Muscle layer of colon (tissue), 2 donors: Measurements from ENCODE around the gene CEP112.
"Not testable (repeated sequence)": the region's sequence is repeated elsewhere in the genome, so short reads cannot be mapped to it uniquely, and the experiment has no call there.

Experiments
- H3K27ac ChIP-seq: one replicate; pipeline ENCODE4 v1.7.0; 2013; ENCODE audit warnings: low read depth, mild to moderate bottlenecking, low read length, moderate library complexity
- H3K27me3 ChIP-seq, 2 donors: one replicate each; pipeline ENCODE4 v1.7.0; 2013; ENCODE audit warnings: low read length in 2 of 2, mild to moderate bottlenecking in 2 of 2; ENCODE audit not compliant: insufficient read depth in 2 of 2, control insufficient read depth in 1 of 2
- H3K36me3 ChIP-seq: one replicate; pipeline ENCODE4 v1.7.0; 2013; ENCODE audit warnings: mild to moderate bottlenecking, low read length; ENCODE audit not compliant: insufficient read depth
- H3K4me1 ChIP-seq: one replicate; pipeline ENCODE4 v1.7.0; 2013; ENCODE audit warnings: mild to moderate bottlenecking, low read length; ENCODE audit not compliant: insufficient read depth
- H3K4me3 ChIP-seq, 2 donors: one replicate each; pipeline ENCODE4 v1.7.0; 2013; ENCODE audit warnings: low read length in 2 of 2, low read depth in 1 of 2, mild to moderate bottlenecking in 1 of 2, moderate library complexity in 1 of 2
- H3K9ac ChIP-seq: one replicate; pipeline ENCODE4 v1.7.0; 2013; ENCODE audit warnings: low read length
- H3K9me3 ChIP-seq: one replicate; pipeline ENCODE4 v1.7.0; 2013; ENCODE audit warnings: mild to moderate bottlenecking, low read length
- donor health status: abdominal sarcoma.
- donor health status: Adenocarcinoma of cecum.

The CEP112 gene

DNA sequence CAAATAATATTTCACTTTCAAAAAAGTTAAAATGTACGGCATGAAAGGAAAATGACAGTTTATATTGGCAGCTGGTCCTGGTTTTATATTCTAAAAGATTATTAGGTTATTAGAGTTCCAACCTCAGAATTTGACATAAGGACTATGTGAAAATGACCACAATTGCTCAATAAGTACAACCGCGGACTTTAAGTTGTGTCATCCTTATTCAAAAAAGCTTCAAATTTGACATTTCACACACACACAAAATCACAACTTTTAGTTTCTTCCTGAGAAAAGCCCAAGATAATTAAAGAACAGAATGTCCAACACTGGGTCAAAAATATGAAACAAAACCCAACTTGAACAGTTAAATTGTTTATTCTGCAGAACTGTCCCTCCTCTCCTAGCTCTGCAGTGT, 497.3 kb downstream of the CEP112 start:
- Histone ChIP-seq H3K9ac (no peak overlapping the region), H3K27ac (no peak overlapping the region), H3K4me1 (no peaks in the 10 kb centered on the region), H3K36me3 (no peaks in the 10 kb centered on the region), H3K4me3 (no peak overlapping the region), H3K9me3 (no peaks in the 10 kb centered on the region), H3K27me3 (no peaks in the 10 kb centered on the region)

DNA sequence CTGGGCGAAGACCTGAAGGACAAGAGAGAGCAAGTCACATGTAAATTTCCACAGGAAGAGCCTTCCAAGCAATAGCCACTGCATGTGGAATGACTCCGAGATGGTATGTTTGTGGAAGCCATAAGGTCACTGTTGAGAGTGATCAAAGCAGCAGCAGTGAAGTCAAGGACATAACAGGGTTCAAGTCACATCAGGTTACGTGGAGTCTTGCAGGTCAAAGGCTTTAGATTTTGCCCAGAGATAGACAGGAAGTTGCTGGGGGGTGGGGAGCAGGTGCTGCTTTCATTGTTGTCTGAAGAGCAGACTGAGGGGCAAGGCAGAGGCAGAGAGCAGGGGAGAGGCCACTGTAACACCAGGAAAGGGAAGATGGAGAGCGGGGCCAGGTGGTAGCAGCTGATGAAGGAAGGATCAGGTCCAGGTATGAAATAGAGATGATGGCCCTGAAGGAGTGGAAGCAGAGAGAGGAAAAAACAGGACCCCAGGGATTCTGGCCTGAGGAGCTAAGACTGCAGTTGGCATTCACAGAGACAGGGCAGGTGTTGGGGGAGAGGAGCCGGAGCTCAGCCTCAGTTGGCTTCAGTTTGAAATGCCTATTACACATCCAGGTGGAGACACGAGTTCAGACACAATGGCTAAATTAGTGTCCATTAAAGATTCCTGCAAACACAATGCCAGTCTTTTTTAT, 501.2 kb downstream of the CEP112 start:
- H3K4me3 ChIP-seq: no peak overlapping the region
- no peaks in the 10 kb centered on the region for H3K27me3 ChIP-seq
- H3K27ac ChIP-seq: no peak overlapping the region
- no peaks in the 10 kb centered on the region for H3K4me1 ChIP-seq
- H3K9ac ChIP-seq: no peak overlapping the region
- H3K36me3 ChIP-seq: no peaks in the 10 kb centered on the region
- H3K9me3 ChIP-seq: no peaks in the 10 kb centered on the region

GRCh38 chr17:65688307-65688706, 503.6 kb downstream of the CEP112 start:
- no peaks in the 10 kb centered on the region for H3K4me1 ChIP-seq
- no peak overlapping the region for H3K9ac ChIP-seq
- no peaks in the 10 kb centered on the region for H3K9me3 ChIP-seq
- H3K27ac ChIP-seq: no peak overlapping the region
- H3K36me3 ChIP-seq: no peaks in the 10 kb centered on the region
- no peaks in the 10 kb centered on the region for H3K27me3 ChIP-seq
- no peak overlapping the region for H3K4me3 ChIP-seq

GRCh38 chr17:65685110-65685509, 506.8 kb downstream of the CEP112 start:
- no peaks in the 10 kb centered on the region for H3K27me3 ChIP-seq
- no peaks in the 10 kb centered on the region for H3K4me1 ChIP-seq
- H3K36me3 ChIP-seq: no peaks in the 10 kb centered on the region

DNA sequence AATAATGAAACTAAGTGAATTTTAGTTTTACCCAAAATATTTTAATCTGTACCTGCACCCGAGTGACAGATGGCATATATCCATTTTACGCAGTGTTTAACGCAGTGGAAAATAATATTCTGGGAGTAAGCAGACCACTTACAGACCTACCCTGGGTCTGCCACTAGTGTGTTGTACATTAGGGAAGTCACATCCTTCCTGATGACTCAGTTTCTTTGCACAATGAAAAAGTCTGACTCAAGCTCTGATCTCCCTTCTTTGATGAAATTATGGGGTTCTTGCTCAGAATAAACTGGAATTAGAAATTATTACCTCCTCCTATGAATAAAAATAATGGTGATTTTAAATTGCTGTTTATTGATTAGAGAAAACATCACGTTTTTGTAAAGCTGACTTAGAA, 507.3 kb downstream of the CEP112 start:
- H3K9me3 ChIP-seq: no peaks in the 10 kb centered on the region
- H3K27ac ChIP-seq: no peak overlapping the region
- H3K4me1 ChIP-seq: no peaks in the 10 kb centered on the region
- no peaks in the 10 kb centered on the region for H3K36me3 ChIP-seq
- no peak overlapping the region for H3K9ac ChIP-seq
- no peaks in the 10 kb centered on the region for H3K27me3 ChIP-seq
- H3K4me3 ChIP-seq: no peak overlapping the region

More at GRCh38 chr17:65685110-65685509, 506.8 kb downstream of the CEP112 start:
- Histone ChIP-seq H3K4me3 (no peak overlapping the region), H3K9ac (no peak overlapping the region), H3K9me3 (no peaks in the 10 kb centered on the region), H3K27ac (no peak overlapping the region)

- Histone ChIP-seq H3K9ac (no peak overlapping the region), H3K4me3 (no peak overlapping the region), H3K9me3 (no peaks in the 10 kb centered on the region), H3K36me3 (no peaks in the 10 kb centered on the region), H3K27ac (no peak overlapping the region), H3K4me1 (no peaks in the 10 kb centered on the region), H3K27me3 (no peaks in the 10 kb centered on the region)
Measured at GRCh38 chr17:65683428-65683827, 508.5 kb downstream of the CEP112 start.

GRCh38 chr17:65681763-65682162, 510.2 kb downstream of the CEP112 start:
- H3K9ac ChIP-seq, H3K27me3 ChIP-seq, H3K4me3 ChIP-seq, H3K36me3 ChIP-seq, H3K4me1 ChIP-seq, H3K27ac ChIP-seq, H3K9me3 ChIP-seq: not testable (repeated sequence)

- no peak overlapping the region for H3K9ac ChIP-seq
- H3K27me3 ChIP-seq: no peaks in the 10 kb centered on the region
- no peaks in the 10 kb centered on the region for H3K36me3 ChIP-seq
- H3K4me1 ChIP-seq: no peaks in the 10 kb centered on the region
- H3K9me3 ChIP-seq: no peaks in the 10 kb centered on the region
- no peak overlapping the region for H3K27ac ChIP-seq
- H3K4me3 ChIP-seq: no peak overlapping the region
Measured at GRCh38 chr17:65679165-65679845, 512.6 kb downstream of the CEP112 start.

- Histone ChIP-seq H3K4me1 (no peaks in the 10 kb centered on the region), H3K27me3 (no peaks in the 10 kb centered on the region), H3K4me3 (no peak overlapping the region), H3K9ac (no peak overlapping the region), H3K36me3 (no peaks in the 10 kb centered on the region), H3K27ac (no peak overlapping the region), H3K9me3 (no peaks in the 10 kb centered on the region)
Measured at GRCh38 chr17:65678546-65678945, 513.4 kb downstream of the CEP112 start.

GRCh38 chr17:65677932-65678331, 514.0 kb downstream of the CEP112 start:
- Histone ChIP-seq H3K4me1 (no peaks in the 10 kb centered on the region), H3K9me3 (no peaks in the 10 kb centered on the region), H3K27me3 (no peaks in the 10 kb centered on the region), H3K27ac (no peak overlapping the region), H3K36me3 (no peaks in the 10 kb centered on the region), H3K9ac (no peak overlapping the region), H3K4me3 (no peak overlapping the region)

GRCh38 chr17:65674246-65675045, 517.5 kb downstream of the CEP112 start:
- no peaks in the 10 kb centered on the region for H3K9me3 ChIP-seq
- H3K9ac ChIP-seq: no peak overlapping the region
- no peaks in the 10 kb centered on the region for H3K27me3 ChIP-seq
- H3K4me1 ChIP-seq: no peaks in the 10 kb centered on the region
- H3K4me3 ChIP-seq: no peak overlapping the region
- H3K27ac ChIP-seq: no peak overlapping the region
- H3K36me3 ChIP-seq: no peaks in the 10 kb centered on the region
